Activated CD8-positive, alpha-beta T cell treated with anti-CD3 and anti-CD28 coated beads for 36 hours (primary cell): Measurements from ENCODE around the gene RHOT1. TPM values are rescaled to one million over a fixed set of nuclear protein-coding genes. Genes with fewer than 3 reads are reported as not detected.
A peak's percentile ranks its signal among the peaks of the same experiment; 100 is the strongest.
"Not testable (repeated sequence)": the region's sequence is repeated elsewhere in the genome, so short reads cannot be mapped to it uniquely, and the experiment has no call there.

Experiments
- ATAC-seq: fragments of 200-7000 bp; cut with Tn5 transposase; one replicate; pipeline ENCODE4 v1.10.0; 2021; ENCODE audit warnings: mild to moderate bottlenecking, moderate library complexity
- CTCF ChIA-PET: fragments of 350-600 bp; sonication (Branson Sonifier 250); formaldehyde crosslinking; loops from one replicate; lab custom pipeline; 2021; ENCODE audit warnings: antibody characterized with exemption; lab: Charles Lee
- POLR2A ChIA-PET: fragments of 350-600 bp; sonication (Branson Sonifier 250); formaldehyde crosslinking; loops from one replicate; lab custom pipeline; 2021; ENCODE audit warnings: antibody characterized with exemption; lab: Charles Lee
- DNase-seq: peaks from one replicate; pipeline ENCODE4 v3.0.0-alpha.2; 2020
- H3K27ac Mint-ChIP-seq: one replicate; pipeline ENCODE4 v1.8.0; 2021; ENCODE audit warnings: mild to moderate bottlenecking, mixed read lengths
- H3K27me3 Mint-ChIP-seq: one replicate; pipeline ENCODE4 v1.8.0; 2021; ENCODE audit warnings: mixed read lengths
- H3K36me3 Mint-ChIP-seq: one replicate; pipeline ENCODE4 v1.8.0; 2021; ENCODE audit warnings: low read depth, mixed read lengths
- H3K4me1 Mint-ChIP-seq: one replicate; pipeline ENCODE4 v1.8.0; 2021; ENCODE audit warnings: low read depth, mixed read lengths
- H3K4me3 Mint-ChIP-seq: one replicate; pipeline ENCODE4 v1.8.0; 2021; ENCODE audit warnings: mild to moderate bottlenecking, moderate library complexity, mixed read lengths
- H3K9me3 Mint-ChIP-seq: one replicate; pipeline ENCODE4 v1.8.0; 2021; ENCODE audit warnings: mixed read lengths
- intact Hi-C: fragments of 100-400 bp; cut with micrococcal nuclease; formaldehyde crosslinking; loops from one replicate; pipeline ENCODE4 v1.10.0; 2022
- total RNA-seq, 2 experiments: library from RNA; stranded (reverse); gene quantifications; one replicate each; pipeline ENCODE4 v1.2.3, GENCODE V29; 2021
- TF ChIP-seq, protein P1 (sequence below): fragments of 200-600 bp; IDR thresholded peaks from one replicate; pipeline ENCODE4 v1.8.0; 2022; ENCODE audit warnings: antibody characterized with exemption, mild to moderate bottlenecking

RHOT1 gene
- total RNA-seq, 2 experiments from 2014 or later = 25.8 to 27.2 TPM

DNA sequence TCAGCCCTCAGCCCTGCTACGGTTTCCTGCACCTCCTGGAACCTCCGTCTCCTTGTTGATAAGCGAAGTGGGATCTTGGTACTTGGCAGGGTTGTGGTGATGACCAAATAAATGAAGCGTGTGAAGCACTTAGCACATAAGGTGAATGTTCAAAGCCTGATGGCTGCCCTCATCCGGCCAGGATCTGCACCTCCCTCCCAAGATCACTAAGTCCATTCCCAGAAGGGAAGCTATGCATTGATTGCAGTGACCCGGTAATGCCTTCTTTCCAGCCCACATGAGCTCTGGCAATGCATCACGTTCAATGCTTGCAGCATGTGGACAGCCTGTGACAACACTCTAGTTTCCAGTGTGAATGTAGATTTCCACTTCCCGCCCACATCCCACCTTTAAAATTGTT, 24.9 kb upstream of the RHOT1 start:
- intact Hi-C loops = no loop called here
- ChIA-PET POLR2A (no interaction called here), CTCF (interaction anchor here (1.1 kb wide), 1 partner anchor 19 kb away, joined by 3 read pairs; no protein-coding TSS in a partner anchor)
- Mint-ChIP-seq H3K9me3 (no peaks in the 10 kb centered on the region), H3K27ac (no peak overlapping the region), H3K4me3 (no peak overlapping the region), H3K27me3 (peaks cover 4% of the 10 kb centered on the region), H3K4me1 (peaks cover 15% of the 10 kb centered on the region), H3K36me3 (no peaks in the 10 kb centered on the region)
- DNase-seq = no peak
- TF ChIP-seq, protein P1, sequence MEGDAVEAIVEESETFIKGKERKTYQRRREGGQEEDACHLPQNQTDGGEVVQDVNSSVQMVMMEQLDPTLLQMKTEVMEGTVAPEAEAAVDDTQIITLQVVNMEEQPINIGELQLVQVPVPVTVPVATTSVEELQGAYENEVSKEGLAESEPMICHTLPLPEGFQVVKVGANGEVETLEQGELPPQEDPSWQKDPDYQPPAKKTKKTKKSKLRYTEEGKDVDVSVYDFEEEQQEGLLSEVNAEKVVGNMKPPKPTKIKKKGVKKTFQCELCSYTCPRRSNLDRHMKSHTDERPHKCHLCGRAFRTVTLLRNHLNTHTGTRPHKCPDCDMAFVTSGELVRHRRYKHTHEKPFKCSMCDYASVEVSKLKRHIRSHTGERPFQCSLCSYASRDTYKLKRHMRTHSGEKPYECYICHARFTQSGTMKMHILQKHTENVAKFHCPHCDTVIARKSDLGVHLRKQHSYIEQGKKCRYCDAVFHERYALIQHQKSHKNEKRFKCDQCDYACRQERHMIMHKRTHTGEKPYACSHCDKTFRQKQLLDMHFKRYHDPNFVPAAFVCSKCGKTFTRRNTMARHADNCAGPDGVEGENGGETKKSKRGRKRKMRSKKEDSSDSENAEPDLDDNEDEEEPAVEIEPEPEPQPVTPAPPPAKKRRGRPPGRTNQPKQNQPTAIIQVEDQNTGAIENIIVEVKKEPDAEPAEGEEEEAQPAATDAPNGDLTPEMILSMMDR = no peak
- ATAC-seq = peak; percentile 34

DNA sequence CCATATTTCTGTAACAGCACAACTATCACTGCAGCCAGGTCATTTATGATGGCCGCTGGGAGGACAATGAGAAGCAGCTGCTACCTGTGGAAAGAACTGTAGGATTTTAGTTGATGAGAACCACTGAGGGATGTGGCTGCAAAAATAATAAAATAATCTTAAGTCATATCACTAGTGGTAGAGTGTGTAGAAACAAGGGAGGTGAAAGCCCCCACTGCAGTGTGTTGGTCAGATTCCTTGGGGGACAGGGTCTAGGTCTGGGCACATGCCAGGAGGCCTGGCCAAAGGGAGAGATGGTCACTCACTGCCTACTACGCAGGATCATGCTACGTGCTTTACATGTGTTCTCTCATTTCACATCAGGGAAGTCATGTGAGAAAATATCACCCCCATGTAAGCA, 24.2 kb upstream of the RHOT1 start:
- CTCF ChIA-PET, ATAC-seq, H3K4me3 Mint-ChIP-seq, H3K9me3 Mint-ChIP-seq, H3K27ac Mint-ChIP-seq, intact Hi-C loops, POLR2A ChIA-PET, DNase-seq, H3K36me3 Mint-ChIP-seq, H3K27me3 Mint-ChIP-seq: not testable (repeated sequence)
- peaks cover 15% of the 10 kb centered on the region for H3K4me1 Mint-ChIP-seq

DNA sequence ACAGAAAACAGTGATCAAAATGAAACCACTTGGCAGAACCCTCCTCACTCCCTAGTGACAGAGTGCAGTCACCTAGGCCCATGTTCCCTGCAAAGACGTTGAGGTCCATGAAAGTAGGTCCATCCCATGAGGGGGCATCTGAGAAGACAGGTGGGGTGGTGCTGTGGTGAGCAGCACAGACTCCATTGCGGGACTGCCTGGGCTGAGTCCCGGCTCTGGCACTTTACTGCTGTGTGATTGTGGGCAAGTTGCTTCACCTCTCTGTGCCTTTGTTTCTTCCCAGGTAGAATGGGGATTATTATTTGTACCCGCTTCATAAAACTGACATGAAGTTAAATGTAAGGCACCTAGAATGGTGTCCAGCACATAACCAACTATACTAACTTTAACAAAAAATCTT, 23.5 kb upstream of the RHOT1 start:
- intact Hi-C loops = no loop called here
- CTCF ChIA-PET = interaction anchor here (0.9 kb wide), 2 partner anchors 15 to 20 kb away, joined by 3 read pairs; no protein-coding TSS in a partner anchor
- ATAC-seq (no peak), DNase-seq (no peak)
- Mint-ChIP-seq H3K4me1 (peaks cover 14% of the 10 kb centered on the region), H3K27me3 (peaks cover 4% of the 10 kb centered on the region), H3K4me3 (no peak overlapping the region), H3K27ac (no peak overlapping the region), H3K36me3 (no peaks in the 10 kb centered on the region), H3K9me3 (no peaks in the 10 kb centered on the region)
- POLR2A ChIA-PET = no interaction called here
- TF ChIP-seq, protein P1 = no peak

DNA sequence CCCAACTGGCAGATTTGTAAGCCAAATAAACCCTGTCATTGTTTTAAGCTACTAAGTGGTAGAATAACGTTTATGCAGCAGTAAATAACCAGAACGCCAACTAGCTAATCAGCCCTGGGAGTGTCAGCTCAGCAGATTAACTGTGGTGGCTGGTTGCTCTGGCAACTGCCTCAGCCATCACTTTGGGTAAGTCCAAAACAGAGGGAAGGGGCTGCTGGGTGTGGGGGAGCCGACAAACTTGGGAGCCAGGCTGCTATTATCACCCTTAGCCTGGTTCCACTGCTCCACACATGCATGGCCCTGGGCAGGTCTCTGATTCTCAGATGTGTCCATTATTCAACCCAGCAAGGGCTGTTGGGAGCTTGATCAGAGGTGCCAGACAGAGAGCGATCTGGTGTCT, 22.2 kb upstream of the RHOT1 start:
- TF ChIP-seq, protein P1 = no peak
- no peaks in the 10 kb centered on the region for H3K36me3 Mint-ChIP-seq
- no peaks in the 10 kb centered on the region for H3K9me3 Mint-ChIP-seq
- no peak overlapping the region for H3K27ac Mint-ChIP-seq
- H3K4me1 Mint-ChIP-seq = peaks cover 12% of the 10 kb centered on the region
- peaks cover 4% of the 10 kb centered on the region for H3K27me3 Mint-ChIP-seq
- POLR2A ChIA-PET = no interaction called here
- ATAC-seq (no peak), DNase-seq (no peak)
- CTCF ChIA-PET = interaction anchor here (0.7 to 1.6 kb wide), 3 partner anchors 10 to 19 kb away, joined by 3 to 6 read pairs (median 3); no protein-coding TSS in a partner anchor
- no peak overlapping the region for H3K4me3 Mint-ChIP-seq
- intact Hi-C loops = no loop called here

DNA sequence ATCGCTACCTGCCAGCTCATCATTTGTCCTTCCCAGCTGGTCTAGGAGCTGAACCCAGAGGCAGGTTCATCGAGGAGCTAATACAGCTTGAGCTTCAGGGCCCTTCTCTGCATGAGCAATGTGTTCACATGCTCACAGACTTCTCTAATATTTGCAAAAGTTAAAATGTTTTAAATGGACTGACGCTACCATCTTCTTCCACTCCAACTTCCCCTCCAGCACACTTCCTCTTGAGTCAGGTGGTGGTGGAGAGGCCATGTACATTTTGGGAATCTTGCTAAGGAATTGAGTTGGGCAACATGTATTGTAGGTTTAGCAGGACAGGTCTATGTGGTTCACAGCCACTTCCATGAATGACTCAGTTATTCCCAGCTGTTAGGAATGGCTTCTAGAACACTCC, 21.6 kb upstream of the RHOT1 start:
- no peak for ATAC-seq
- CTCF ChIA-PET = interaction anchor here (0.7 to 1.6 kb wide), 3 partner anchors 10 to 18 kb away, joined by 3 to 6 read pairs (median 3); no protein-coding TSS in a partner anchor

More for the DNA sequence above, 21.6 kb upstream of the RHOT1 start:
- Mint-ChIP-seq H3K27me3 (peaks cover 4% of the 10 kb centered on the region), H3K4me1 (peaks cover 12% of the 10 kb centered on the region), H3K36me3 (no peaks in the 10 kb centered on the region), H3K4me3 (no peak overlapping the region), H3K9me3 (no peaks in the 10 kb centered on the region), H3K27ac (no peak overlapping the region)
- no peak for DNase-seq
- intact Hi-C loops = no loop called here
- POLR2A ChIA-PET = no interaction called here
- TF ChIP-seq, protein P1 = no peak
